ENCODE results near the gene KIF2A.

KIF2A gene

DNA sequence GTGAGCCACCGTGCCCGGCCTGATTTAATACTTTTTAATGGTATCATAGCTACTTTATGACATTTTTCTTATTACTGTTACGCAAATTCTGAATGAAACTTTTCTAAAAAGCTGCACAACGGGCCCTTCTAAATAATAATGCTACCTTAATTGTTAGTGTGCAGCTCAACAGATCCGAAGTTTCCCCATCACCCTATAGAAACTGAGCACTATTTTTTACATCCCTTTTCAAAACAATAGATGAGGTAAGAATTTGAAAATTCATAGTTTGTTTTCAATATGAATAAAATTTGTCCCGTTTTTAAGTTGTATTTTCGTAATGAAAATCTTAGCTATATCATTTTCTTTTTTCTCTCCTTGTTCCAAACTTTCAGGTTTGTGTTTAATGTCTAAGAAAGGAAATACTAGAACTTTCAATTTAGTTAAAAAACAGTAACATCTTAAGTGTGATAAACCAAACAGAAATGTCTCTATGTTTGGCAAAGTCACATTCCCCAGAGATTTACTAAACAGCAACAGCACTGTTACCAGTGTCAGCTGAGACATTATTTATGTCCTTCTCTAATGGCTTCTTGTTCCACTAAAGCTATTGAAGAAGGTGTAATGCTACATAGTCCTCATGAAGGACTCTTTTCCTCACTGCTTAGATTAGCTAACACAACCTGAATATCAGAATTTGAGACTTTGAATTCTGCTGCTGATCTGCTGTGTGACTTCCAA, 22.9 kb downstream of the KIF2A start:
- DNase-seq (ENCODE audit: low read depth): no peak

DNA sequence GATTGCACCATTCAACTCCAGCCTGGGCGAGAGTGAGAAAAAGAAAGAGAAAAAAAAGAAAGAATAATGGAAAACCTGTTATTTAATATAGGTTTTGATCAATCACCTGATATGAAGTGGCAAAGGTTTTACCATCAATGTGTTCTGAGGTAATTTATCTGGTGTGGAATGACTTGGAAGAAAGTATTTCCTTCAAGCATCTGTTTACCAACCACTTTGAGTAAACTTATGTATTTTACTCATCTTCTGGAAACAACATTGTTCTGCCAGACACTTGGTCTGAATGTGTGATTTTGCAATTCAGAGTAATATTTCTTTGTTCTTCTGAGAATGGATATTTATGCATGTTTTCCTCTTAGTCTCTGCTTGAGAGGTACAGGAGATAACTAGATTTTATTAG, 24.3 kb downstream of the KIF2A start:
- no peak for DNase-seq (ENCODE audit: low read depth)

DNA sequence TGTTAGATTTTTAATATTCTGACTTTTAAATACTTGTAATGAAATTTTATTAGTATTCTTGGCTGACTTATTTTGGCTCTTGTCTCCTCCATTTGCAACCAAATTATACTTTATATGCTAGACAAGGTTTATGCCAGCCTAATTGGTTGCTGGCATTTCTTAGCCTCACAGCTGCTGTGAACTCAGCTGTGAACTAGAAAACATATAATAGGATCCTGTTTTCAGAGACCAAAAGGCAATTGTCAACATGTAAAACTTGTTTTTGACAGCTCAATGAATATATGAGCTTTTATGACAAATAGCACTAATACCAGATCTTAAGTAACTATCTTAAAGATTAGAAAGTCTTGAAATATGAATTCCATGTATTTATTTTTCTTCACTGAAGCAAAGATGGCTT, 25.9 kb downstream of the KIF2A start:
- DNase-seq (ENCODE audit: low read depth): no peak

DNA sequence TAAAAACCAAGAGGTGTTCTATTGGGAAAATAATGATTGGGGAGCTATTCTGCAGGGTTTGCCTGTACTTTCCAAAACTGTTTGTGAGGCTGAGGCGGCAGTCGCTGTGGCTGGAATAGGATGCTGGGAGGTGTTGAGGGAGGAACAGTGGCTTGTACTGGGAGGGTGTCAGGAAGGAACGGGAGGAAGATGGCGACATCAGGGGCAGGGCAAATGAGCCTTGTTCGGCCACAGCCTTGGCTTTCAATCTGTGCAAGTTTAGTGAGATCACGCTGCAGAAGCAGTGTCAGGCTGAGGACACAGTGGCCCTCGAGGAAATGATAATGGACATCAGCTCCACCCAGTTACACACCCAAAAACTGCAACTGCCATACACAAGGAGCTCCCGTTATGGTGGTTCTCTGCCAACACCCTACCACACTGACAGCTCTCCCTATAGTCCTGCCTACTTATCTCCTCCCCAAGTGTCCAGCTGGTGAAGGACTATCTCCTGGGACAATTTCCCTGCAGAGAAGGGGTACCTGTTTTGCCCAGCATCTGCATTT, 27.3 kb downstream of the KIF2A start:
- DNase-seq (ENCODE audit: low read depth): no peak

DNA sequence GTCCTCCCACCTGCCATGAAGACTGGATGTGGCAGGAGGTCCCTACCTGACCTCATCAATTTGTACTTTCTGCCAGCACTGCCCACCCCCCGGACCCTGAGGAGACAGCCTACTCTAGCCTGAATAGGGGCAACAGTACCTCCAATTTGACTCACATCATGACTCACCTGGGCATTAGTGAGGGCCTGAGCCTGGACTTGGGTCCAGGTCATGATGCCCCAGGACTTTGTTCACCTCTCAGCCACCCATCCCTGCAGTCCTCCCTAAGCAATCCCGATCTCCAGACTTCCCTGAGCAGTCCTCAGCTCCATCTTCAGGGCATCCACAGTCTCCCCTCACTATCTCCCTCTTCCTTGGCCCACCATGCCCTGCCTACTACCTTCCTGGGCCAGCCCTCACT, 28.1 kb downstream of the KIF2A start:
- no peak for DNase-seq (ENCODE audit: low read depth)

DNA sequence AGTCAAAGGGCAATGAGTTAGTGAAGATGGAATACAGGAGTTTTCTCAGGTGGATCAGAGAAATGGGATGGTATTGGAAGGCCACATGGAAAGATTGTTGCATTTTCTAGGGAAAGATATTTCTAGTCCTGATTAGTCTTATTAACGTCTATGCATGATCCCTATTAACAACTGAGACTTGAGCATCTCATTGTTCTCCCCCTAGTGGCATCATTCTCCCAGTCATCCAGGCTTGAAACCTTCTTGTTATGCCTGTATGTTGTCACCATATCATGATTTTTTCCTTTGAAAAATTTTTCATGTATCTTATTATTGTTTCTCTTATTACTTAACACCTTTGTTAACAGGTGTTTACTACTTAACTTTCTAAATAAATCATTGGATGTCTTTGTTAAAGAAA, 34.4 kb downstream of the KIF2A start:
- no peak for DNase-seq (ENCODE audit: low read depth)

DNA sequence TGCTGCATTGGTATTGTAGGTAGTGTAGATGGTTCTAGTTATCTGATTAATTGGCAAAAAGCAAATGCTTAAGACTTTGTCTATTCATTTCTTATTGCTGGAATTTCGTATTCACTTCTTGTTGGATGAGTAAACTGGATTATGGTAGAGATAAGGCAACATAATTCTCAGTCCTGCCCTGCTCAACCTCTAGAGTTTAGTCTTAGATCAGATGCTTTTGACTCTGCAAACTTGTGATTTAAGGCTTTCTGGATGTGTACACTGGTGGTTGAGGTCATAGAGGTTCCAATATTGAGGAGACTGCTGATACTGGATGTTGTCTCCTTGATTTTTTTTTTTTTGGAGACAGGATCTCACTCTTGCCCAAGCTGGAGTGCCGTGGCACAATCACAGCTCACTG, 35.0 kb downstream of the KIF2A start:
- no peak for DNase-seq (ENCODE audit: low read depth)

DNA sequence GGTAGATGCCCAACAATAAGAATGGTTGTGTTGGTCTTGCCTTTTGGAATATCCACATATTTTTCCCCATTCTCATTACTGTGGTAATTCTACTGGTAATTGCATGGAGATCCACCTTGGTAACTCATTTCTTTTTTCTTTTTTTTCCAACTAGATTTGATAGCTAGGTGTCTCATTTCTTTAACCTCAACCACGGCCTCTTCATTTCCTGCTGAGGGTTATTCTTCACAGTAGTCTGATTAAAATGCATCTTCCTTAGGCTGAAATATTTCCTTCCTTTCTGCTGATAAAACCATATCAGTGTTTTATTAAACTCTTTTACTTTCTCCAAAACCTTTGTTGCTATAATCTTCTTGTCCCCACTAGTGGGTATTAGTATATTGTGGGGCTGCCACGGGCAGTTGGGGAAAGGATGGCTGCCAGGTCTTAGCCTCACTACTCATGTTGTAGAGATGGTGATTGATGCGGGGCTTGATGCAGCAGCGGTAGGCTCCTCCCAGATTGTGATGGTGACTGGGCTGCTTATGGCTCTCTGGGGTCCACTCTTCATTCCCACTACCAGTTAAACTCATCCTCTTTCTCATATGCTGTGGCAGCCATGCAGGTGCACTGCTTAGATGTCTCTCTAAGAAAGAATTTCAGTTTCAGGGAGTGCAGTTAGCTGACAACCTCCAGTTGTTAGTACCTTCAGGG, 35.9 kb downstream of the KIF2A start:
- no peak for DNase-seq (ENCODE audit: low read depth)

DNA sequence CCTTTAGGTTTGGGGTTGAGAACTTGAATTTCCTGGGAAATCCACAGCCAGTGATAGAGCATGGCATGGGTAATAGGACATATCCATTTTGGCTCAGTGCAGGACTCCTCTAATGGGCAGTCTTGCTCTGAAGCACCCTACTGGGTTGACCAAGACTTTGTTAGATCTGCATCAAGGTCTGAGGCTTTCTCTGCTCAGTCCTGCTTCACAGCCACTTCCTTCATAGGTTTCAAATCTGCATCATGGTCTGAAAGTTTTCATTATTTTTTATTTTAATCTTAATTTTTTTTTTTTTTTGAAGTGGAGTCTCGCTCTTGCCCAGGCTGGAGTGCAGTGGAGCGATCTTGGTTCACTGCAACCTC, 36.5 kb downstream of the KIF2A start:
- no peak for DNase-seq (ENCODE audit: low read depth)

DNA sequence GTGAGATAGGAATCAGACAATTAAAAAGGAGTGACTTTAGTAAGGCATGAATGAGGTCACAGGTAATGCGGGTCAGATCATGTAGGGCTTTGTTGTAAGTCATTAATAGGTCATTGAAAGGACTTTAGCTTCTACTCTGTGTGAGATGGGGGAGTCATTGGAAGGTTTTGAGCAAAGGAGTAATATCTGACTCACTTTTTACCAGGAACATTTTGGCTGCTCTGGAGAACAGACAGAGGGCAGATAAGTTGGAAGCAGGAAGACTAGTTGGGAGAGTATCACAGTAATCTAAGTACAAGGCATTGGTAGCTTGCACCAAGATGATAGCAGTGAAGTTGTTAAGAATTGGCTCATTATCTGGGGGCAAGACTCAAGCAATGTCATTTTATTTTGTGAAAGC, 37.4 kb downstream of the KIF2A start:
- DNase-seq (ENCODE audit: low read depth): no peak

DNA sequence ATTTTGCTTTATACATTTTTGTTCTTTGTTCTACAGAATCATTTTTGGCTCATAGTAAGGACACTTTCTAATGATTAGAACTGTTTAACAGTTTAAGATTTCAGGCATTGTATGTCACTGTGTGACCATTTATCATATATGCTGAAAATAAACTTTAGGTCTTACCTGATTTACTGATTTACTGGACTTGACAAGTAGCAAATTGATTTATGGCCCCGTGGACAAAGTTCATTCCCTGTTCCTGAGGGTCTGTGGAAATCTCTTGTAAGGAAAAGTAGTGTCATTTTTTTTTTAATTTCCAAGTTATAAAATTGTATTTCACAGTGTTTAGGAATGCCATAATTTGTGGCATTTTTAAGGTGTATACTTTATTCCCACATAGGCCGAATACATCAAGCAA, 40.7 kb downstream of the KIF2A start:
- no peak for DNase-seq (ENCODE audit: low read depth)

DNA sequence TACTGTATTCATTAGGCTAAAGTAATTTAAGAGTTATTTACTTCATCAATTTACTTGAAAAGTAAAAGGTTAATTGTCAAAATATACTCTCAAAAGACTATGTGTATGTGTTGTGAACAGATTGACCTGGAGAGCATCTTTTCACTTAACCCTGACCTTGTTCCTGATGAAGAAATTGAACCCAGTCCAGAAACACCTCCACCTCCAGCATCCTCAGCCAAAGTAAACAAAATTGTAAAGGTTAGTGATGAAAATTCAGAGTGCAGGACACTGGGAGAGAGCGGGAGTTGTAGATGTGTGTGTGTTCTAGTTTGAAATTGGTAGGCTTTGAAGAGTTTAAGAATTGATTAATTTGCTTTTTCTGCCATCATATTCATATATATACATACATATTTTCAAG, 41.9 kb downstream of the KIF2A start:
- DNase-seq (ENCODE audit: low read depth): no peak

DNA sequence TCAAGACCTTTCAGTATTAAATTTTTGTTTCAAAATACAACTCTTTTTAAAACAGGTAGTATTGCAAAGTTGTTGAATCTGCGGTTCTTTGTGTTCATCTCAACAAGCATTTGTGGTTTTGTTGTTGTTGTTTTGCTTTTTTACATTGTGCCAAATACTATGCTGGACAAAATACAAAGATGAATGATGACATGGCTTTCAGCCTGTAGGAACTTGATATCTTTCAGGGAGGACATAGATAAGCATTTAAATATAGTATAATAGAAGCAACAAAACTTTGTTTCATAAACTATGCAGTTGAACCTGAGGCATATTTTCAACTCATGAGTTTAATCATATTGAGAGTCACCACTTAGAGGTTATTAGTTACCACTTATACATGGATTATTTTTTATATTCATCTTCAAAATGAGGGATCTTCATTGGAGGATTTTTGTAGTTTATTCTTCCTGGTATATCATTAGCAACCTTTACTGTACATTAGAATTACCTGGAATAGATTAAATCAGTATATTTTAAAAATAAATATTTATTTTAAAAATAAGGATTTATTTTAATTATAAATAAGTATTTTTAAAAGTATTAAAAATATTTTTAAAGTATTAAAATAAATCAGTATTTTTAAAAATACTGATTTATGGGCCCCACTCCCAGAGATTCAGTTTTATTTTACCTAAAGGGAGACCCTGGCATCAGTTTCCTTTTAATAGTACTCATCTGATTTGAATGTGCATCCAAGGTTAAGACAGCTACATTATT, 42.9 kb downstream of the KIF2A start:
- no peak for DNase-seq (ENCODE audit: low read depth)

DNA sequence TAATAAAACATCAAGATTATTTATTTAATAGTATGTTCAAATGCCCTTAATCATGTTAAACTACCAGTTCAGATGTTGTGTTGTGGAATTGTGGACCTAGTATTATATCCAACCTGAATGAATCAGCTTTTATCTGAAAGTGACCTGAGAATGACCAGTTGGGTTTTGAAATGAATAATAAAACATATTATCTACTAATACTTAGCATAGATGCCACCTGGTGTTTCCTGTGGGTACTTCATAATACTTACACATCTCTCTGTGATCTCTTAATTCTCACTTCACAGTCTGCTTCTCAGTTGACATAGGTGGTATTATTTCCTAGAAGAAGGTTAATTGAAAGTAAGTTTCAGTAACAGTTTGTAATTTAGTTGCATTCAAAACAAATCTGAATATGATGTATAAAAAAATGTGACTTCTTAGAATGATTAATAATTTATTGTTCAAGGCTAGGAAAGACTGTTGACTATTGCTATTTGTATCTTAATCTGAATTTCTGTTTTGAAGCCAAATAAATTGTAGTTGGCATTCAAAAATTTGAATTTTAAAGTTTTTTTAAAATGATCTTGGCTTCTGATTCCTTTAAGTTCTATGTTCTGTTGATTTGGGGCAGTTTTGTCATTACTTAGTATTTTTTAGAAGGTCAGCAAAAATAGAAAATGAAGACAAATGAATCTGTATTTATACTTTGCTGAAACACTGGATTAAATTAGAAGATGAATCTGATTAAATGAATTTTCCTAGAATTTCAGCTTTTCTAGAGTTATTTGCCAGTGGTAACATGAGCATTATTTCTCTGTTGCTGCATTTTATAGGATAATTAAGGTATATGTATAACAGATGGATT, 48.2 kb downstream of the KIF2A start:
- DNase-seq (ENCODE audit: low read depth): no peak

DNA sequence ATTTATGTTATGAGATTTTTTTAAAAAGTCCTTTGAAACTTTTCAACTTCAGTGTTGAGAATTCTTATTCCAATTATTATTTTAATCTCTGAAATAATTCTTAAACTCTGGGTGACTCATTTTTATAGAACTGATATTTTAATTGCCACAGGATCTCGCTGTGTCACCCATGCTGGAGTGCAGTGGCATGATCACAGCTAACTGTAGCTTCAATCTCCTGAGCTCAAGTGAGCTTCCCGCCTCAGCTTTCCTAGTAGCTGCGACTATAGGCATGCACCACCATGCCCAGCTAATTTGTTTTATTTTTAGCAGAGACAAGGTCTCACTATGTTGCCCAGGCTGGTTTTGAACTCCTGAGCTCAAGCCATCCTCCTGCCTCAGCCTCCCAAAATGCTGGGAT, 56.7 kb downstream of the KIF2A start:
- no peak for DNase-seq (ENCODE audit: low read depth)

DNA sequence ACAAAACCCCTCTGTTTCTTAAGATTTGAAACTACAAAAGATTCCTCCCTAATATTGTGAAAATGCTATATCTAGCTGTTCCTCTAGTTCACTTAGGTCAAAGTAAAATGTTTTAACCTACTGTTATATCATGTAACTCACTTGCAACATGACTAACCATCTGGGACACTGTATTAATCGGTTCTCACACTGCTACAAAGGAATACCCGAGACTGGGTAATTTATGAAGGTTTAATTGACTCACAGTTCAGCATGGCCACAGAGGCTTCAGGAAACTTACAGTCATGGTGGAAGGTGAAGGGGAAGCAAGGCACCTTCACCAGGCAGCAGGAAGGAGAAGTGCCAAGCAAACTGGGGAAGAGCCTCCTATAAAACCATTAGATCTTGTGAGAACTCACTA, 63.0 kb downstream of the KIF2A start:
- DNase-seq (ENCODE audit: low read depth): no peak

DNA sequence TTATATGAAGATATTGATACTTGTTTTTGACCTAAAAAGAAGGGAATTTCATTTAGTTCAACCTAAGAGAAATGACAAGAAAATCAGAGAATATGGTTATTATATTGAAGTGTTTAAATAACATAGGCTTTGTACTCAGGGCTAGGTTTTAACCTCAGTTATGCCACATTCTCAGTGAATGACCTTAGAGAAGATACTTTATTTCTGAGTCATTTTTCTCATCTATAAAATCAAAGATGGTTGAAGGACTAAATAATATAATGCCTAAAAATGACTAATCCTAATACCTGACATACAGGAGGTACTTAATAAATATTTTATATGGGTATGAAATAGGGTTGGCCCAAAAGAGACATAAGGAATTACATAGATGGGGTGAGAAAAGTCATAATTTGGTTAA, 65.4 kb downstream of the KIF2A start:
- DNase-seq (ENCODE audit: low read depth): no peak

DNA sequence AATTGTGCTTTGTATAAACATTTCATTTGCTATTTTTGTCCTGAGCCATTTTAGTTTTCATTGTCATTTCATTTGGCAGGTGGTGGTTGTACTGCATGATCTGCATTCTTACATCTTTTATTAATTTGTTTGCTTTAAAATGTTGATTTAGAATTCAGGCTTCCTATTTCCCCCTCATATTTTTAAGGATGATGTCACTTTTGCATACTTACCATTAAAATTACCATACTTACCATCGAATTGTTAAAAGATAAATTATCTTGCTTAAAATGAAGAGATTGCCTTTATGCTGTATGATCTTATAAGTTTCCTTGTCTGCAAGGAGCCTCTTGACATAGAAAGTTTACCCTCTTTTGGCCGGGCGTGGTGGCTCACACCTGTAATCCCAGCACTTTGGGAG, 66.6 kb downstream of the KIF2A start:
- DNase-seq (ENCODE audit: low read depth): no peak

DNA sequence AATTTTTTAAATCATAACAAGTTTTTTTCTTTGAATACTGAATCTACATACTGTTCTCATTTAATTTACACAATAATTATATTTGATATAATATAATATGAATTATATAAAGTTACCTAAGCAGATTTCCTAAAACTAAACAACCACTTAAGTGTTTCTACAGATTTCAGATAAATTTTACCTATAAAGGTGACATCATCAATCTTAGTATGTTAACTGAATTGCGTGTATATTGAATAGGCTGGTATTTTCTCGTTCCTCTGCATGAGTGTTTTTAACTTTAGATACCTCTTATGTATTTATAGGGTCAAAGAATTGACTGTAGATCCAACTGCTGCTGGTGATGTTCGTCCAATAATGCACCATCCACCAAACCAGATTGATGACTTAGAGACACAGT, 67.4 kb downstream of the KIF2A start:
- DNase-seq (ENCODE audit: low read depth): no peak

DNA sequence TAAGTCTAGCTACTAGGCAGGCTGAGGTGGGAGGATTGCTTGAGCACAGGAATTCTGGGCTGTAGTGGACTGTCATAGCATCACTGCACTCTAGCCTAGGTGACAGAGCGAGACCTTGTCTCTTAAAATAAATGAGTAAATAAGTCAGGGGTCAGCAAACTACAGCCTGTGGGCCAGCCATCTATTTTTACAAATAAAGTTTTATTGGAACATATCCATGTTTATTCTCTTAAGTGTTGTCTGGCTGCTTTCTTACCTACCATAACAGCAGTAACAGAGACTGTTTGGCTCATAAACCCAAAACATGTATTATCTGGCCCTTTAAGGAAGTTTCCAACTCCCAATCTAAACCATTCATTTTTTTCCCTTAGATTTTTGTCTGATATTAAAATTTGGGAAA, 68.1 kb downstream of the KIF2A start:
- no peak for DNase-seq (ENCODE audit: low read depth)

DNA sequence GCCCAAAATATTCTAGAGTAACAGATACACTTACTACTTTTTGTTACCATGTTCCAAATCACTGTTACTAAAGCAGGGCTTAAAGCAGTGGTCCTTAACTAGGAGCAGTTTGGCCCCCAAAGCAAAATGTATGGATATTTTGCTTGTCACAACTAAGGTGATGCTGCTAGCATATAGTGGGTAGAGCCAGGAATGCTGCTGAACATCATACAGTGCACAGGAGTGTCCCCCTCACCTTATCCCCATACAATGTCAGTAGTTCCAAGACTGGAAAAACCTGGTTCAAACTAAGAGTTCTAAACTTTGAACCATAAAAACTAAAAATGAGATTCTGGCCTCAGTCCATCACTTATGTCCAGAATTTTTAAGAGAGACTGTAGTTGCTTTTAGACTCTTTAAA, 69.6 kb downstream of the KIF2A start:
- no peak for DNase-seq (ENCODE audit: low read depth)

DNA sequence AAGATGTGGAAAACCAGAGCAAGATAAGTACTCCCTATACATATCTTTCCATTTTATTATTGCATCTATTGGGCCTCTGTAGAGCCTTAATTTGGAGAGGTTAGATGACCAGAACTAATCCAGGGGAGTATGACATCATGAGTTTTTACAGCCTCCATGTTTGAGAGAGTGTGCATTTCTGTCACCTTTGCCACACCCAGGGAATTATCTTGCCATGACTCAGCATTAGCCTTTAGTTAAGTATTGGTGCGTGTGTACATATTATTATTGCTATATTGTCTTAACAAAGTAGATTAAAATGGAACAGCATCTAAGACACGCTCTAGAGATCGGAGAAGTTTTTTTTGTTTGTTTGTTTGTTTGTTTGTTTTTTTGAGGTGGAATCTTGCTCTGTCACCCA, 70.1 kb downstream of the KIF2A start:
- no peak for DNase-seq (ENCODE audit: low read depth)
